Skeletal muscle satellite cell (primary cell): ENCODE data around the gene RAD51B.

ENCODE experiments used
- H3K27me3 ChIP-seq: 2 replicates; pipeline ENCODE4 v1.7.0; 2013; ENCODE audit warnings: low read length; ENCODE audit not compliant: control insufficient read depth, insufficient read depth
- H3K36me3 ChIP-seq: 2 replicates; pipeline ENCODE4 v1.7.0; 2013; ENCODE audit warnings: mild to moderate bottlenecking, control low read depth, low read length; ENCODE audit not compliant: insufficient read depth
- H3K4me1 ChIP-seq: 2 replicates; pipeline ENCODE4 v1.7.0; 2013; ENCODE audit warnings: low read length; ENCODE audit not compliant: control insufficient read depth, insufficient read depth
- H3K4me2 ChIP-seq: 2 replicates; pipeline ENCODE4 v1.7.0; 2013; ENCODE audit warnings: mild to moderate bottlenecking, low read length
- H3K4me3 ChIP-seq: 2 replicates; pipeline ENCODE4 v1.7.0; 2013; ENCODE audit warnings: low read length
- H3K9ac ChIP-seq: 2 replicates; pipeline ENCODE4 v1.7.0; 2013; ENCODE audit warnings: mild to moderate bottlenecking, low read depth, low read length, moderate library complexity
- H3K9me3 ChIP-seq: replicated peaks from 2 replicates; pipeline ENCODE4 v1.7.0; 2013; ENCODE audit warnings: mild to moderate bottlenecking, control low read depth, low read length

The RAD51B gene

GRCh38 chr14:68563251-68564131, 743.9 kb downstream of the RAD51B start:
- Histone ChIP-seq H3K4me2 (peak overlapping the region; percentile 46), H3K9me3 (no peaks in the 10 kb centered on the region), H3K4me1 (peaks cover 46% of the 10 kb centered on the region), H3K27me3 (no peaks in the 10 kb centered on the region), H3K9ac (peak overlapping the region; percentile 79), H3K4me3 (peak overlapping the region; percentile 6), H3K36me3 (no peaks in the 10 kb centered on the region)

DNA sequence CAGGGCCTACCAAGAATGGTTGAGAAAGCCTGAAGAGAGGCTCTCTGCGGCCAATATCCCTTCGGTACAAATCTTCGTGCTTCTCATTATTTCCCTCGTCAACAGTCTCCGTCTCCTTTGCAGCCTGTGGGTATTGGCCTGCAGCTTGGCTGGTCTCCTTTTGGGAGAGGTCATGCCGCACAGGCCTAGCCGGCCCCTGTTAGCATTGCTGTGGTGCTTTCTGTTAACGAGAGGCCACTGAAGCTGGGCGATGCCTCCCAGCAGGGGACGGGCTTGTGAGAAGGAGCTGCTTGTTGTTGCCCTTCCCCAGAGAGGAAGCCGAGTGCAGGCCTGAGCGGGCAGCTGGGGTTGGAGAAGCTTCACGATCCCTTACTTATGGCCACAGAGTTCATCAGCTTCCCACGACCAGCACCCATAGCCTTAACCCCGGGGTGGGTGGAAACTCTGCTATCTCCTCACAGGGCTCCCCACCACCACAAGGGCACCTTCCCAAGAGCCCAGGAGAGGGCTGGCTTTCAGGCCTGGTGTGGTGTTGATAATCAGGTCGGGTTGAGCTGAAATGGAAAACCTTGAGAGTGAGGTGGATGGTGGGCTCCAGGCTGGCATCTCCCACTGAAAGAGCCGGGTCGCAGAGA, 744.7 kb downstream of the RAD51B start:
- no peaks in the 10 kb centered on the region for H3K9me3 ChIP-seq
- H3K9ac ChIP-seq: peak overlapping the region; percentile 79
- H3K4me2 ChIP-seq: peak overlapping the region; percentile 46
- peaks cover 46% of the 10 kb centered on the region for H3K4me1 ChIP-seq
- no peaks in the 10 kb centered on the region for H3K36me3 ChIP-seq
- H3K4me3 ChIP-seq: peak overlapping the region; percentile 6
- H3K27me3 ChIP-seq: no peaks in the 10 kb centered on the region

- H3K4me3 ChIP-seq: peak overlapping the region; percentile 6
- H3K27me3 ChIP-seq: no peaks in the 10 kb centered on the region
- H3K4me2 ChIP-seq: no peak overlapping the region
- H3K9ac ChIP-seq: peak overlapping the region; percentile 79
- no peaks in the 10 kb centered on the region for H3K9me3 ChIP-seq
- no peaks in the 10 kb centered on the region for H3K36me3 ChIP-seq
- peaks cover 51% of the 10 kb centered on the region for H3K4me1 ChIP-seq
These were observed 745.5 kb downstream of the RAD51B start for GRCh38 chr14:68564826-68565759.

GRCh38 chr14:68566075-68566474, 746.5 kb downstream of the RAD51B start:
- no peaks in the 10 kb centered on the region for H3K36me3 ChIP-seq
- no peak overlapping the region for H3K4me2 ChIP-seq
- H3K27me3 ChIP-seq: no peaks in the 10 kb centered on the region
- H3K4me1 ChIP-seq: peaks cover 52% of the 10 kb centered on the region
- H3K9me3 ChIP-seq: no peaks in the 10 kb centered on the region
- H3K4me3 ChIP-seq: no peak overlapping the region
- H3K9ac ChIP-seq: no peak overlapping the region

DNA sequence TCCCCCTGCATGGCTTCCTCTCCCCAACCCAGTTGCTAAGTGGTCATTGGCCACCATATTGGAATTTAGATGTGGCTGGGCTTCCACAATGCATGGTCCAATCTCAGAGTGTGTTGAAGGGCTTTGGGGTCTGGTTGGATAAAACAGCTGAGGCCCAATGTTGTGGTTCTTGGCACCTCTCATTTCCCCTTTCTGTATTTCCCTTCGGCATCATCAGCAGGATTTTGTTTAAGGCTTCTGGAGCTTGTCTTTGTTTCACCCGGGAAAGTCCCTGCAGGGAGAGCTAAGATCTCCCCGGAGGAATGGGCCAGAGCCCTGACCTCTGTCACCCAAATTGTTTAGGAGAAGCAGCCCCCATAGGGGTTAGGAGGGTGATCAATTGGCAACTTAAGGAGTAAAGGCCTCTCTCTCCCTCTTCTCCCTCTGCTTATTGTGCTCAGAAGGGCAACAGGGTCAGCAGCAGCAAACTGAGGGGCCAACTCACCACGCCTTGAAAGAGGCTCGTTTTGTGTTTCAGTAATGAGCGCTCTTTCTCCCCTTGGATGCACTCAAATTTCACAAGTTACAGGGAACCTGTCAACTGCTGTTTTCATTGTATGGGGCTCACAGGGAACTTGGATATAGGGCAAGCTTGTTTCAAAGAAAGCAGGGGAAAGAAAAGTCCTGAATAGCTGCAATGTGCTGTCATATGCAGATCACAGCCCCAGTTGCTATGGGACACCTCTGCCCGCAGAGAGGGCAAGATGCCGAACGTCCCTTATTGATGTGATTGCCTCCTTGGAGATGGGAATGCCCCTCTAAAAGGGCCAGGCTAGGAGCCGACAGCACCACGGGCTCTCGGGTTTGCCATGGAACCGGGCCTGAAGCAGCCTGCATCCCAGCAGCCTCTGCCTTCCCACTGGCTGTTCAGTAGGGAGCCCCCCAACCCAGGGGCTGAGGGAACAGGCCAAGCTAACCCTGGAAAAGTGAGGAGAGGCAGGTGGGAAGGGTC, 749.6 kb downstream of the RAD51B start:
- Histone ChIP-seq H3K4me1 (peaks cover 22% of the 10 kb centered on the region), H3K4me3 (no peak overlapping the region), H3K9ac (no peak overlapping the region), H3K9me3 (no peaks in the 10 kb centered on the region), H3K36me3 (no peaks in the 10 kb centered on the region), H3K4me2 (no peak overlapping the region), H3K27me3 (no peaks in the 10 kb centered on the region)

DNA sequence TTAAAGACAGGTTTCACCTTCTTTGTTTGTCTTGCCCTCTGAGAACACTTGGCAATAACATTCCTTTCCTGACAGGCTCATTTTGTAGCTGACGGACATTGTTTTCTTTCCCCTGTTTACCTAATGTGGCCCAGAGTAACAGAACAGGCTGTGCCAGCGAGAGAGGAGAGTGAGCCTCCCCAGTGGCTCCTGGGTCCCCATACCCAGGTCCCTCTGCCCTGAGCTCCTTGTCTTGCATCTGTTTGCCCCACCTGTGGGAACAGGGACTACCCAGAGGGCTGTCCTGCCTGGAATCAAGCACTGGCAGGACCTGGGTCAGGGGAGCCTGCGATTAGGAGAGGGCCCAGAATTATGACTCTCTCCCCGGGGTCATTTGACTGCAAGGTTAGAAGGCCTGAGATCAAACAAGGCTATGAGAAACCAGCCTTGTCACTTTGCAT, 750.4 kb downstream of the RAD51B start:
- Histone ChIP-seq H3K27me3 (no peaks in the 10 kb centered on the region), H3K4me2 (no peak overlapping the region), H3K9ac (no peak overlapping the region), H3K36me3 (no peaks in the 10 kb centered on the region), H3K4me3 (no peak overlapping the region), H3K4me1 (peaks cover 19% of the 10 kb centered on the region), H3K9me3 (no peaks in the 10 kb centered on the region)

DNA sequence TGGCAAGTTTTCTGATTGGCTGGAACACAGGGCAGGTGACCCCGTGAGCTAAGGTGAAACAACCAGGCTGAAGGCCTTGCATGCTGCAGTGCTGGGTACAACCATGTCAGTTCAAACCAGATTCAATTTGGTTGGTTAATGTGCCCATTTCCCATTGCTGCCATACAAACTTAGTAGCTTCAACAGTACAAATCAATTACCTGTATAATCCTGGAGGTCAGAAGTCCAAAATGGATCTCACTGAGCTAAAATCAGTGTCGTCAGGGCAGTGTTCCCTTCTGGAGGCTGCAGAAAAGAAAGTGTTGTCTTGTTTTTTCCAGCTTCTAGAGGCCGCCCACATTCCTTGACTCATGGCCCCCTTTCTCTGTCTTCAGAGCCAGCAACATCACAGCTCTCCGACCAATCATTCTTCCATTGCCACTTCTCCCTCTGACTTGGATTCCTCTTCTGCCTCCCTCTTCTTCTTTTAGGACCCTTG, 751.6 kb downstream of the RAD51B start:
- Histone ChIP-seq H3K36me3 (no peaks in the 10 kb centered on the region), H3K4me3 (no peak overlapping the region), H3K27me3 (no peaks in the 10 kb centered on the region), H3K9ac (no peak overlapping the region), H3K4me1 (peaks cover 22% of the 10 kb centered on the region), H3K4me2 (no peak overlapping the region), H3K9me3 (no peaks in the 10 kb centered on the region)

- Histone ChIP-seq H3K9me3 (no peaks in the 10 kb centered on the region), H3K4me2 (no peak overlapping the region), H3K36me3 (no peaks in the 10 kb centered on the region), H3K9ac (no peak overlapping the region), H3K4me3 (no peak overlapping the region), H3K4me1 (peaks cover 31% of the 10 kb centered on the region), H3K27me3 (no peaks in the 10 kb centered on the region)
These were observed 752.4 kb downstream of the RAD51B start for GRCh38 chr14:68571928-68572525.

- no peaks in the 10 kb centered on the region for H3K9me3 ChIP-seq
- no peak overlapping the region for H3K4me2 ChIP-seq
- no peaks in the 10 kb centered on the region for H3K36me3 ChIP-seq
- no peak overlapping the region for H3K9ac ChIP-seq
- H3K27me3 ChIP-seq: no peaks in the 10 kb centered on the region
- H3K4me3 ChIP-seq: no peak overlapping the region
- peaks cover 40% of the 10 kb centered on the region for H3K4me1 ChIP-seq
These were observed 753.5 kb downstream of the RAD51B start for GRCh38 chr14:68573126-68573525.

DNA sequence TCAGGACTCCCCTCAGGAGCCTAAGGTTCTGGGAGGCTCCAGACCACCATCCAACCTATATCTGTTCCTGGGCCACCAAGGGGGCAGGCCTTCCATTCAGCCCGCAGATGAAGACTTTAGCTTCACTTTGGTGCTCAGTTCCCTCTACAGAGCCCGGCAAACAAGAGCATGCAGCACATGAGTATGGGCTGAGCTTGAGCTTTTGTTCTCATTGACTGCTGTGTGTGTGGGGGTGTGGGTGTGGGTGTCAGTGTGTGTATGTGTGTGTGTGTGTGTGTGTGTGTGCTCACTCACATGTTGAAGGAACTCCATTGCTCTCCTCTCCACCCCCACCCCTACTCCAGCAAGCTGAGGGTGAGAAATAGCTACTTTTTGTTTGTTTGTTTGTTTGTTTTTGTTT, 754.1 kb downstream of the RAD51B start:
- H3K4me1 ChIP-seq: peaks cover 46% of the 10 kb centered on the region

More for the DNA sequence above, 754.1 kb downstream of the RAD51B start:
- Histone ChIP-seq H3K9me3 (no peaks in the 10 kb centered on the region), H3K9ac (no peak overlapping the region), H3K27me3 (no peaks in the 10 kb centered on the region), H3K36me3 (no peaks in the 10 kb centered on the region), H3K4me2 (no peak overlapping the region), H3K4me3 (no peak overlapping the region)
